ENCODE data around the gene CCDC85C. TPM values are rescaled to one million over a fixed set of nuclear protein-coding genes. Genes with fewer than 3 reads are reported as not detected.
A peak's percentile ranks its signal among the peaks of the same experiment; 100 is the strongest.

The CCDC85C gene
- total RNA-seq, 1 experiment from 2014 or later: 33.2 TPM

- Mint-ChIP-seq H3K9me3 (no peaks in the 10 kb centered on the region), H3K4me1 (peaks cover 26 to 51% of the 10 kb centered on the region in 2 experiments), H3K27me3 (ENCODE audit: low read depth) (no peaks in the 10 kb centered on the region), H3K27ac (peak overlapping the region in 1 of 3 experiments; percentile 40; a peak in 1 of 7 replicates), H3K4me3 (no peak overlapping the region), H3K36me3 (ENCODE audit: insufficient read depth in 1 of 3, low read depth in 3 of 3) (no peaks in the 10 kb centered on the region; a peak in 1 of 7 replicates)
- no peak overlapping the region for H3K9ac ChIP-seq (ENCODE audit: extremely low read depth, insufficient read length, low read length)
- no peaks in the 10 kb centered on the region; the same call in 1 of the 2 replicates for H3K79me2 ChIP-seq (ENCODE audit: insufficient read depth, low read length)
- H3K9me3 ChIP-seq (ENCODE audit: control insufficient read depth, low read depth, low read length): no peaks in the 10 kb centered on the region
- H3K4me2 ChIP-seq (ENCODE audit: insufficient read depth, insufficient read length, low read length): no peak overlapping the region
- H3T11ph ChIP-seq (ENCODE audit: low read length): no peak overlapping the region
- H3K18ac ChIP-seq (ENCODE audit: insufficient read length, low read depth, low read length): no peak overlapping the region
- H4K91ac ChIP-seq (ENCODE audit: insufficient read length, low read depth, low read length): no peak overlapping the region
- peaks cover 2% of the 10 kb centered on the region; the same call in 1 of the 2 replicates for H3K4me1 ChIP-seq (ENCODE audit: insufficient read depth, low read length)
- H2BK15ac ChIP-seq (ENCODE audit: low read depth, low read length): no peak overlapping the region
- no peak for TF ChIP-seq CTCF (conservative IDR thresholded peaks at IDR 0.05)
- H4K5ac ChIP-seq (ENCODE audit: insufficient read length, low read depth, low read length): no peak overlapping the region
- no peak overlapping the region for H3K4ac ChIP-seq (ENCODE audit: low read depth, low read length)
- H3K23ac ChIP-seq (ENCODE audit: insufficient read length, low read depth, low read length): no peak overlapping the region
- H2AFZ ChIP-seq (ENCODE audit: low read length): no peak overlapping the region
- WGBS (ENCODE audit: extremely low coverage, insufficient read length, low lambda C conversion rate): no CpG with 5 or more reads among the region's 18 CpGs
- no peaks in the 10 kb centered on the region for H3K23me2 ChIP-seq (ENCODE audit: insufficient read length, low read depth, low read length, poor library complexity, severe bottlenecking)
- no peaks in the 10 kb centered on the region for H4K20me1 ChIP-seq (ENCODE audit: control insufficient read depth, insufficient read depth, insufficient read length)
- H3K14ac ChIP-seq (ENCODE audit: insufficient read depth, low read length): no peak overlapping the region
- H3K79me1 ChIP-seq (ENCODE audit: insufficient read depth, low read depth, low read length, poor library complexity, severe bottlenecking): peaks cover 5% of the 10 kb centered on the region
- H2BK120ac ChIP-seq (ENCODE audit: low read depth, low read length, poor library complexity, severe bottlenecking): no peak overlapping the region
- no peak overlapping the region for H2AK5ac ChIP-seq (ENCODE audit: insufficient read length, low read length)
- H4K8ac ChIP-seq (replicated peaks; ENCODE audit: insufficient read length, low read depth, low read length): no peak overlapping the region
- H2BK5ac ChIP-seq (ENCODE audit: insufficient read length, low read length): no peak overlapping the region
- DNase-seq: no peak
- H3K27ac ChIP-seq (ENCODE audit: insufficient read length, low read depth, low read length): no peak overlapping the region
- H2BK12ac ChIP-seq (ENCODE audit: insufficient read length, low read depth, low read length): no peak overlapping the region
- H3K56ac ChIP-seq (ENCODE audit: insufficient read length, low read depth, low read length): no peak overlapping the region
- no peaks in the 10 kb centered on the region for H3K27me3 ChIP-seq (ENCODE audit: insufficient read depth, low read length)
- H2BK20ac ChIP-seq (ENCODE audit: low read depth, low read length, poor library complexity, severe bottlenecking): no peak overlapping the region
Observed at GRCh38 chr14:99589031-99589441, 15.0 kb downstream of the CCDC85C start.
